Mesendoderm (in vitro differentiated cells): Measurements from ENCODE around the gene SLC27A2.

ENCODE experiments used
- DNase-seq: peaks from one replicate; pipeline ENCODE4 v3.0.0; 2013
- H2AK5ac ChIP-seq: 2 replicates; pipeline ENCODE4 v1.6.1; 2013; ENCODE audit warnings: low read length, inconsistent platforms
- H2BK120ac ChIP-seq: 2 replicates; pipeline ENCODE4 v1.6.1; 2013; ENCODE audit warnings: low read depth, mild to moderate bottlenecking, low read length, moderate library complexity, mixed read lengths
- H2BK15ac ChIP-seq: replicated peaks from 2 replicates; pipeline ENCODE4 v1.6.1; 2013; ENCODE audit warnings: low read depth, mild to moderate bottlenecking, moderate library complexity
- H2BK5ac ChIP-seq: 2 replicates; pipeline ENCODE4 v1.6.1; 2013; ENCODE audit warnings: low read length, inconsistent platforms
- H3K18ac ChIP-seq: 2 replicates; pipeline ENCODE4 v1.6.1; 2013; ENCODE audit warnings: mild to moderate bottlenecking, low read length, mixed read lengths
- H3K23ac ChIP-seq: one replicate; pipeline ENCODE4 v1.6.1; 2013; ENCODE audit warnings: low read length
- H3K27ac ChIP-seq: 2 replicates; pipeline ENCODE4 v1.5.1; 2013; ENCODE audit warnings: low read depth, mild to moderate bottlenecking, inconsistent platforms, low read length, moderate library complexity
- H3K27me3 ChIP-seq: 2 replicates; pipeline ENCODE4 v1.6.1; 2013; ENCODE audit warnings: low read length, control low read depth, mild to moderate bottlenecking, inconsistent platforms; ENCODE audit not compliant: insufficient read depth, poor library complexity
- H3K36me3 ChIP-seq: 2 replicates; pipeline ENCODE4 v1.6.1; 2013; ENCODE audit warnings: low read length, inconsistent platforms; ENCODE audit not compliant: control insufficient read depth, insufficient read depth
- H3K4ac ChIP-seq: one replicate; pipeline ENCODE4 v1.6.1; 2013; ENCODE audit warnings: low read depth, mild to moderate bottlenecking, low read length, moderate library complexity
- H3K4me1 ChIP-seq: 2 replicates; pipeline ENCODE4 v1.6.1; 2013; ENCODE audit warnings: low read depth, low read length, inconsistent platforms; ENCODE audit not compliant: control insufficient read depth
- H3K4me2 ChIP-seq: 2 replicates; pipeline ENCODE4 v1.6.1; 2013; ENCODE audit warnings: low read length
- H3K4me3 ChIP-seq: 2 replicates; pipeline ENCODE4 v1.5.1; 2013; ENCODE audit warnings: mild to moderate bottlenecking, low read length
- H3K56ac ChIP-seq: one replicate; pipeline ENCODE4 v1.6.1; 2013; ENCODE audit warnings: low read length
- H3K79me1 ChIP-seq: 2 replicates; pipeline ENCODE4 v1.6.1; 2013; ENCODE audit warnings: low read length, inconsistent platforms
- H3K79me2 ChIP-seq: 2 replicates; pipeline ENCODE4 v1.6.1; 2013; ENCODE audit warnings: mild to moderate bottlenecking, low read length; ENCODE audit not compliant: control insufficient read depth, insufficient read depth
- H3K9ac ChIP-seq: 2 replicates; pipeline ENCODE4 v1.6.1; 2013; ENCODE audit warnings: low read length, inconsistent platforms
- H4K5ac ChIP-seq: one replicate; pipeline ENCODE4 v1.6.1; 2013; ENCODE audit warnings: low read length
- H4K8ac ChIP-seq: one replicate; pipeline ENCODE4 v1.6.1; 2013; ENCODE audit warnings: low read depth, mild to moderate bottlenecking, control low read depth, low read length, moderate library complexity
- WGBS: extraction: QIAGEN DNeasy Blood & Tissue Kit; methylation state at CpG from one replicate; pipeline ENCODE4 v1.1.7; 2013; ENCODE audit warnings: low lambda C conversion rate, missing lambda C conversion rate; ENCODE audit not compliant: insufficient coverage; ENCODE audit errors: extremely low coverage; 5-methylcytosine and 5-hydroxymethylcytosine counted together

Gene SLC27A2

DNA sequence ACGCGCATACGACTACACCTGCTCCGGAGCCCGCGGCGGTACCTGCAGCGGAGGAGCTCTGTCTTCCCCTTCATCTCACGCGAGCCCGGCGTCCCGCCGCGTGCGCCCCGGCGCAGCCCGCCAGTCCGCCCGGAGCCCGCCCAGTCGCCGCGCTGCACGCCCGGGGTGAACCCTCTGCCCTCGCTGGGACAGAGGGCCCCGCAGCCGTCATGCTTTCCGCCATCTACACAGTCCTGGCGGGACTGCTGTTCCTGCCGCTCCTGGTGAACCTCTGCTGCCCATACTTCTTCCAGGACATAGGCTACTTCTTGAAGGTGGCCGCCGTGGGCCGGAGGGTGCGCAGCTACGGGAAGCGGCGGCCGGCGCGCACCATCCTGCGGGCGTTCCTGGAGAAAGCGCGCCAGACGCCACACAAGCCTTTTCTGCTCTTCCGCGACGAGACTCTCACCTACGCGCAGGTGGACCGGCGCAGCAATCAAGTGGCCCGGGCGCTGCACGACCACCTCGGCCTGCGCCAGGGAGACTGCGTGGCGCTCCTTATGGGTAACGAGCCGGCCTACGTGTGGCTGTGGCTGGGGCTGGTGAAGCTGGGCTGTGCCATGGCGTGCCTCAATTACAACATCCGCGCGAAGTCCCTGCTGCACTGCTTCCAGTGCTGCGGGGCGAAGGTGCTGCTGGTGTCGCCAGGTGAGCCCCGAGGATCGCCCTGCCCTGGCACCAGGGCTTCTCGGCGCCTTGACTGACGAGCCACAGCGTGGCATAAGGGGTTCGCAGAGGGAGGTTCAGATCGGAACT, 420 bp downstream of the SLC27A2 start:
- peak overlapping the region; percentile 77 for H3K4me2 ChIP-seq
- no peaks in the 10 kb centered on the region for H3K36me3 ChIP-seq
- H4K5ac ChIP-seq = no peak overlapping the region
- no peaks in the 10 kb centered on the region for H3K4me1 ChIP-seq
- no CpG with 5 or more reads among the region's 80 CpGs for WGBS
- no peak overlapping the region for H3K27ac ChIP-seq
- H2BK15ac ChIP-seq = no peak overlapping the region
- no peaks in the 10 kb centered on the region for H3K79me1 ChIP-seq
- H3K4me3 ChIP-seq = no peak overlapping the region
- H3K9ac ChIP-seq = peak overlapping the region; percentile 20
- no peak overlapping the region for H3K18ac ChIP-seq
- peaks cover 20% of the 10 kb centered on the region for H3K27me3 ChIP-seq
- no peaks in the 10 kb centered on the region for H3K79me2 ChIP-seq
- H2BK120ac ChIP-seq = no peak overlapping the region
- H3K23ac ChIP-seq = no peak overlapping the region
- no peak overlapping the region for H2BK5ac ChIP-seq
- H3K56ac ChIP-seq = peak overlapping the region; percentile 31
- peak; percentile 34 for DNase-seq
- no peak overlapping the region for H2AK5ac ChIP-seq
- H3K4ac ChIP-seq = no peak overlapping the region
- no peak overlapping the region for H4K8ac ChIP-seq

DNA sequence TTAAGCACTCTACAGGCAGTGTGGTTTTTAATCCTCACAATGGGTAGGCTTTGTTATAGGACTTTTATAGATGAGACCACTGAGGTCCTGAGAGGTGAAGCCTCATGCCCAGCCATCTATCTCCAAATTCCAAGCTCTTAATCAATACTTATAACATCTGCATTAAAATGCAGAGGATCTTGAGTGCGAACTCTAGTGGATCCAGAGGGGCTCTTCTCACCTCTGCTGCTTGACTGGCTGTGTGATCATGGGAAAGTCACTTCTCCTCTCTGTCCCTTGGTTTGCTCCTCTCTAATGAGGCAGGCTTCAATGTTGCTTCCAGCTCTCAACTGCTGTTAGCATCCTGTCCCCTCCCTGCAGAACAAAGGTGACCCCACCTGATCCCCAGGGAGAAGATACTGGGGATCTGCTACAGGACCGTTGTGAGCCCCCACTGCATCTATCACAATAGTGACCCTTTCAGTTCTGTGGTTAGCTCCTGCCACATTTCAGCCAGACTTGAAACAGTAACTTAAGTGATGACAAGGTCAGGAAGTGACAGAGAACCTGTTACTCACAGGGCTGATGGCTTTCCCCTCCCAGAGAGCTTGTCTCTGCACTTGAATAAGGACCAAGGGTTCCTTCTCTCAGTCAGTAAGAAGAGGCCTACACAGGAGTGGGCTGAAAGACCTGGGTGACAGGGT, 1.3 kb downstream of the SLC27A2 start:
- Histone ChIP-seq H3K79me2 (no peaks in the 10 kb centered on the region), H4K8ac (no peak overlapping the region), H3K79me1 (no peaks in the 10 kb centered on the region), H2AK5ac (no peak overlapping the region), H3K4me1 (no peaks in the 10 kb centered on the region), H3K4ac (no peak overlapping the region), H3K4me2 (peak overlapping the region; percentile 77), H3K18ac (no peak overlapping the region), H2BK5ac (no peak overlapping the region), H4K5ac (no peak overlapping the region), H3K56ac (no peak overlapping the region), H3K4me3 (no peak overlapping the region), H3K27ac (no peak overlapping the region), H3K27me3 (peaks cover 20% of the 10 kb centered on the region), H2BK120ac (no peak overlapping the region), H3K36me3 (no peaks in the 10 kb centered on the region), H2BK15ac (no peak overlapping the region), H3K23ac (no peak overlapping the region), H3K9ac (no peak overlapping the region)
- no peak for DNase-seq
- no CpG with 5 or more reads among the region's 2 CpGs for WGBS

DNA sequence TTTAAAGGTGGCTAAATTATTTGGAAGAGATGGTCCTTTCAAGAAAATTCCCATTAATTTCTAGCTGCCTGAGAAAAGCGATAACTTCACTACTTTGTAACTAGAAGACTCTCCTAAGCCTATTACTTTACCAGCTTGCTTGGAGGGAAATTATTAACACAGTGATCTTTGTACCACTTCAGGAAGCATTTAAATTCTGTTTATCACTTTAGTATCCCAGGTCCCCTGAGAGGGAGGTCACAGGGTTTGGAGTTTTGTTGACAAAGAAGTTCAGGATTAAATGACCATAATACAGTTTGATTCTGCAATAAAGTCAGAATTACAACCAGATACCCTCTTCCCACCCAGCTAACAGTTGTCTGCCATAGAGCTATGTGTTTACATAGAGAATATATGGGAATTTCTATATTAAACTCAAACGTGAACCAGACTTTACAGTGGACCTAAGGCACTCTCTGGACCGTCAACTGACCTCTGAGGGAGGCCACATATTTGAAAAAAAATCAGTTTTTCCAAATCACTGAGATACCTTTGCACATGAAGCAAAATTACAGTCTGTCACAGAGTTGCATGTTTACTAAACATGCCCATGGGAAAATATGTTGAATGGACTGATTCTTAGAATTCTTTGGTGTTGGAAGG, 3.0 kb downstream of the SLC27A2 start:
- Histone ChIP-seq H4K8ac (no peak overlapping the region), H2AK5ac (no peak overlapping the region), H3K79me2 (no peaks in the 10 kb centered on the region), H3K79me1 (no peaks in the 10 kb centered on the region), H3K27me3 (peaks cover 20% of the 10 kb centered on the region), H3K9ac (no peak overlapping the region), H3K4me3 (no peak overlapping the region), H3K4ac (no peak overlapping the region), H3K4me1 (no peaks in the 10 kb centered on the region), H3K23ac (no peak overlapping the region), H2BK5ac (no peak overlapping the region), H3K56ac (no peak overlapping the region), H3K36me3 (no peaks in the 10 kb centered on the region), H4K5ac (no peak overlapping the region), H3K4me2 (no peak overlapping the region), H3K27ac (no peak overlapping the region), H2BK120ac (no peak overlapping the region), H2BK15ac (no peak overlapping the region), H3K18ac (no peak overlapping the region)
- no peak for DNase-seq
- no CpG with 5 or more reads among the region's 3 CpGs for WGBS

DNA sequence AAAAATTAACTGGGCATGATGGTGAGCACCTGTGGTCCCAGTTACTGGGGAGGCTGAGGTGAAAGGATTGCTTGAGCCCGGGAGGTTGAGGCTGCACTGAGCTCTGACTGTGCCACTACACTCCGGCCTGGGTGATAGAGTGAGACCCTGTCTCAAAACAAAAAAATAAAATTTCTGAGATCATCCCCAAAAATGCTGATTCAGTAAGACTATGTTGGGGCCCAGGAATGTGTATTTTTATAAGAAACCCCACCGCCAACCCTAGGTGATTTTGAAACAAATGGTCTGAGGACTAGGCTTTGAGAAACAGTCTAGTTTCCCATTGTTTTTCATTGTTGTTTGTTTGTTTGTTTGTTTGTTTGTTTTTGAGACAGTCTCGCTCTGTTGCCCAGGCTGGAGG, 4.1 kb downstream of the SLC27A2 start:
- H3K56ac ChIP-seq = no peak overlapping the region
- H3K18ac ChIP-seq = no peak overlapping the region
- no peak overlapping the region for H3K4me2 ChIP-seq
- H2AK5ac ChIP-seq = no peak overlapping the region
- H4K8ac ChIP-seq = no peak overlapping the region
- H3K4me1 ChIP-seq = no peaks in the 10 kb centered on the region
- no peak overlapping the region for H4K5ac ChIP-seq
- H3K36me3 ChIP-seq = no peaks in the 10 kb centered on the region
- no peak overlapping the region for H3K27ac ChIP-seq
- H3K4ac ChIP-seq = no peak overlapping the region
- H3K27me3 ChIP-seq = peaks cover 17% of the 10 kb centered on the region
- no peak for DNase-seq
- H2BK15ac ChIP-seq = no peak overlapping the region
- H3K79me1 ChIP-seq = no peaks in the 10 kb centered on the region
- H2BK5ac ChIP-seq = no peak overlapping the region
- no peak overlapping the region for H3K23ac ChIP-seq
- H3K9ac ChIP-seq = no peak overlapping the region
- H3K4me3 ChIP-seq = no peak overlapping the region
- no peak overlapping the region for H2BK120ac ChIP-seq
- WGBS = no CpG with 5 or more reads among the region's 4 CpGs
- no peaks in the 10 kb centered on the region for H3K79me2 ChIP-seq

DNA sequence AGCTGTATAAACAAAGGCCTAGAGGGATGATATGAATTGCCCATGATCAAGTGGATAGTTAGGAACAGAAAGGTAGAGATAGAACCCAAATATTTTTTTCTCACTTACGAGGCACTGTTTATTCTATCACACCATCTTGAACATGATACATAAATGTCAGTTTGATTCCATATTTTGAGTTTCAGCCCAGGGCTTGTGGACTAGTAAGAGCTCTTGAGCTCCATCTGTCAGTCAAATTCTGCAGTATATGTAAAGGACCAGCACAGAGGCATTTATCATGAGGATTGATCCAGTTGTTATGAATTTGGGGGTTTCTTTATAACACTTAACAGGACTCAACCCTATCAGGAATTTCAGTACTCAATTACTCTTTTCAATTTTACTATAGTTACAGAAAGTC, 4.8 kb downstream of the SLC27A2 start:
- no peak overlapping the region for H3K4me3 ChIP-seq
- no peak overlapping the region for H2AK5ac ChIP-seq
- H3K79me2 ChIP-seq = no peaks in the 10 kb centered on the region
- no peak overlapping the region for H3K4me2 ChIP-seq
- H3K56ac ChIP-seq = no peak overlapping the region
- no peaks in the 10 kb centered on the region for H3K79me1 ChIP-seq
- H2BK5ac ChIP-seq = no peak overlapping the region
- no peak for DNase-seq
- WGBS = no CpG with 5 or more reads among the region's 1 CpG
- H3K9ac ChIP-seq = no peak overlapping the region
- no peak overlapping the region for H2BK120ac ChIP-seq
- H4K5ac ChIP-seq = no peak overlapping the region
- no peaks in the 10 kb centered on the region for H3K4me1 ChIP-seq
- no peak overlapping the region for H3K18ac ChIP-seq
- H2BK15ac ChIP-seq = no peak overlapping the region
- H3K4ac ChIP-seq = no peak overlapping the region
- H3K23ac ChIP-seq = no peak overlapping the region
- H3K36me3 ChIP-seq = no peaks in the 10 kb centered on the region
- no peak overlapping the region for H3K27ac ChIP-seq
- no peak overlapping the region for H4K8ac ChIP-seq
- H3K27me3 ChIP-seq = peaks cover 12% of the 10 kb centered on the region
